Peyer's patch (tissue), 4 donors: ENCODE data around the gene PCYT1A.

Experiments used
- POLR2A ChIP-seq, 2 donors: fragments of 450-650 bp; IDR thresholded peaks; one replicate each; pipeline ENCODE4 v1.5.1; 2017; ENCODE audit warnings: antibody characterized with exemption in 2 of 2, mild to moderate bottlenecking in 2 of 2, moderate library complexity in 2 of 2
- TF ChIP-seq, protein P1 (sequence below), 6 experiments: fragments of 450-650 bp in 4 of 6; fragments of 200-600 bp in 2 of 6; sonication (generic) in 1 of 6; IDR thresholded peaks; one replicate each; pipeline ENCODE4 v1.5.1; 2017 to 2019; ENCODE audit warnings: antibody characterized with exemption in 6 of 6, mild to moderate bottlenecking in 3 of 6, moderate library complexity in 1 of 6

DNA sequence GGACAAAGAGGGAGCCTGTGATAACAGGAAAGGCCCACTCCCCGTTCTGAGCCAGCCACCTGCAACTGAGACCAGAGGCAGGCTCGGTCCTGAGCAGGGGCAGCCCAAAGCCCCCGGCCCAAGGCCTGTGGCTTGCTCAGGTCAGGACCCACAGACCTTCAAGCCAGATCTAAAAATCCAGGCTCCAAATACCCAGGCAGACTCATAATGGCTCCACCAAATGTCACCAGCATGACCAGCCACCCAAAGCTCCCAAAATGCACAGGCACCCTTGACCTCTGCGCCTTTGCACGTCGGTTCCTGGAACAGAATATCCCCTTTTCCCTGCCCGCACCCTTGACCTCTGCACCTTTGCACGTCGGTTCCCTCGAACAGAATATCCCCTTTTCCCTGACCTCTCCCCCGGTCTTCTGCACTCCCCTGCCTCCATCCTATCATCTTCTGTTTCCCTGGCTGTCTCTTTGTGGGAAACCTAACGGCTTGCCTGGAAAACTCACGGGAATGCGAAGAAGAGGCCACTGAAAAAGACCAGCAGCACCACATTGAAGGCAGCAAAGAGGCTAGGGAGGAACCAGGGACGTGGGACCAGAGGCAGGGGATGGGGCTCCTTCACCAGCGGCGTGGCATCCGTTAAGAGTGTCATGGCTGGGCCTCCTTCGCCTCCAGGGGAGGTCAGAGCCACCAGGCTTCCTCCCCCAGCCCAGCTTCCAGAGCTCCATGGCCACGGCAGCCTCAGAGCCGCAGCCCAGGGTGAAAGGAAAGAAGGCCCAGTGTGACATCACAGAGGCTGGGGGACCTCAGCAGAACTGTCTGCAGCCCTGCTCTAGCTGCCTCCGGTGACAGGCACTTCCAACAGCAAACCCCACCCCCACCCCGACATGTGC, 76.6 kb downstream of the PCYT1A start, which contains the start of gene ZDHHC19:
- TF ChIP-seq, protein P1, sequence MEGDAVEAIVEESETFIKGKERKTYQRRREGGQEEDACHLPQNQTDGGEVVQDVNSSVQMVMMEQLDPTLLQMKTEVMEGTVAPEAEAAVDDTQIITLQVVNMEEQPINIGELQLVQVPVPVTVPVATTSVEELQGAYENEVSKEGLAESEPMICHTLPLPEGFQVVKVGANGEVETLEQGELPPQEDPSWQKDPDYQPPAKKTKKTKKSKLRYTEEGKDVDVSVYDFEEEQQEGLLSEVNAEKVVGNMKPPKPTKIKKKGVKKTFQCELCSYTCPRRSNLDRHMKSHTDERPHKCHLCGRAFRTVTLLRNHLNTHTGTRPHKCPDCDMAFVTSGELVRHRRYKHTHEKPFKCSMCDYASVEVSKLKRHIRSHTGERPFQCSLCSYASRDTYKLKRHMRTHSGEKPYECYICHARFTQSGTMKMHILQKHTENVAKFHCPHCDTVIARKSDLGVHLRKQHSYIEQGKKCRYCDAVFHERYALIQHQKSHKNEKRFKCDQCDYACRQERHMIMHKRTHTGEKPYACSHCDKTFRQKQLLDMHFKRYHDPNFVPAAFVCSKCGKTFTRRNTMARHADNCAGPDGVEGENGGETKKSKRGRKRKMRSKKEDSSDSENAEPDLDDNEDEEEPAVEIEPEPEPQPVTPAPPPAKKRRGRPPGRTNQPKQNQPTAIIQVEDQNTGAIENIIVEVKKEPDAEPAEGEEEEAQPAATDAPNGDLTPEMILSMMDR (IDR thresholded peaks at IDR 0.05), result no peak
- TF ChIP-seq POLR2A (IDR thresholded peaks at IDR 0.05), result no peak
